ENCODE results near the gene DOCK9.

DNA sequence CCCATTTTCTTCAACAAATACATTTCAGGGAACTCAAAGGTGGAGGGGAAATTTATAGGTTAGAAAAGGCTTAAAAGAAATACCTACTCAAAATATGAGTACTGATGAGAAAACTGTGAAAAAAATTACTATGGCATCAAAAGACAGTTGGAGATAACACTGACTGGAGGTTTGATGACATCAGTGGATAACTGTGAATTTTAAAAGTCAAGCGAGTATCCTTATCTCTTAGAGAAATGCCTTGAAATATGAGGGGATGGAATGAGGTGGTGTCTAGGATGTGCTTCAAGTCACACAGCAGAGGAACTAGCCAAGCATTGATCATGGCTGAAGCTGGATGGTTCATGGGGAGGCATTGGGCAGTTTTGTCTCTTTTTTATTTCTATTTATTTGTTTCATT is 198.2 kb downstream of the DOCK9 start:
- TF ChIP-seq SPI1 (IDR thresholded peaks at IDR 0.05; ENCODE audit: low read depth, low read length) (no peak), POLR2A (IDR thresholded peaks at IDR 0.05; ENCODE audit: low read depth, low read length) (no peak), POLR2AphosphoS5 (IDR thresholded peaks at IDR 0.05; ENCODE audit: low read depth, low read length) (no peak), PAX5 (IDR thresholded peaks at IDR 0.05; ENCODE audit: insufficient read depth, low read length, severe bottlenecking) (no peak), TAF1 (IDR thresholded peaks at IDR 0.05; ENCODE audit: low read depth, low read length) (no peak)
